Endothelial cell of umbilical vein (primary cell): ENCODE results near the gene MYO1C. TPM values are rescaled to one million over a fixed set of nuclear protein-coding genes. Genes with fewer than 3 reads are reported as not detected.

ENCODE experiments used
- BruUV-seq: library from RNA; stranded (reverse); fragments of 400-500 nt; replicated peaks from 2 replicates; lab custom pipeline; 2021; lab: Mats Ljungman, UMichigan
- CTCF ChIA-PET: fragments of 300-600, 350-600 bp; sonication (Branson Sonifier 250); formaldehyde crosslinking; loops from one replicate; lab custom pipeline; 2021; ENCODE audit warnings: antibody characterized with exemption, inconsistent platforms; lab: Charles Lee
- POLR2A ChIA-PET: fragments of 300-600, 350-600 bp; sonication (Branson Sonifier 250); formaldehyde crosslinking; loops from one replicate; lab custom pipeline; 2021; ENCODE audit warnings: antibody characterized with exemption, inconsistent platforms; lab: Charles Lee
- DNase-seq: peaks from one replicate; pipeline ENCODE4 v3.0.0-alpha.2; 2011; ENCODE audit warnings: low read depth, low spot score
- FAIRE-seq: peaks from 2 replicates; lab custom pipeline; 2011; peaks lifted over from hg19 to GRCh38; lab: Jason Lieb, UNC
- H2AFZ ChIP-seq: 2 replicates; pipeline ENCODE4 v1.6.0; 2012; ENCODE audit warnings: low read depth, low read length, control low read depth, inconsistent platforms
- H3K27ac ChIP-seq: 2 replicates; pipeline ENCODE4 v1.5.1; 2011; ENCODE audit warnings: low read depth, mild to moderate bottlenecking, control low read depth, low read length, moderate library complexity; ENCODE audit not compliant: insufficient read depth
- H3K27me3 ChIP-seq, 2 experiments: 2 replicates each; pipeline versions ENCODE4 v1.6.0 to v1.6.1; 2011; ENCODE audit warnings: low read length in 2 of 2, mixed read lengths in 1 of 2; ENCODE audit not compliant: control insufficient read depth in 2 of 2, insufficient read depth in 2 of 2
- H3K36me3 ChIP-seq, 2 experiments: 2 replicates in 1 of 2; 3 replicates in 1 of 2; pipeline ENCODE4 v1.5.1; 2011; ENCODE audit warnings: low read length in 2 of 2, mild to moderate bottlenecking in 1 of 2, moderate library complexity in 1 of 2; ENCODE audit not compliant: control insufficient read depth in 2 of 2, insufficient read depth in 2 of 2; ENCODE audit errors: extremely low read depth in 1 of 2
- H3K4me1 ChIP-seq: 3 replicates; pipeline ENCODE4 v1.5.1; 2011; ENCODE audit warnings: mild to moderate bottlenecking, low read length; ENCODE audit not compliant: control insufficient read depth, insufficient read depth; ENCODE audit errors: extremely low read depth
- H3K4me2 ChIP-seq: 2 replicates; pipeline ENCODE4 v1.6.1; 2011; ENCODE audit warnings: low read length, control low read depth, mixed read lengths; ENCODE audit not compliant: insufficient read depth
- H3K4me3 ChIP-seq, 3 experiments: fragments of 200-600 bp in 1 of 3; sonication (generic), shearing (Covaris generic) in 1 of 3; replicated peaks in 1 of 3; 2 replicates each; pipeline ENCODE4 v1.5.1; 2011 to 2016; ENCODE audit warnings: control low read depth in 3 of 3, low read length in 3 of 3, mild to moderate bottlenecking in 2 of 3, inconsistent platforms in 1 of 3, low read depth in 1 of 3, moderate library complexity in 1 of 3; ENCODE audit not compliant: insufficient read depth in 1 of 3
- H3K79me2 ChIP-seq: 2 replicates; pipeline ENCODE4 v1.6.0; 2012; ENCODE audit warnings: low read length, inconsistent platforms; ENCODE audit not compliant: control insufficient read depth, insufficient read depth
- H3K9ac ChIP-seq: replicated peaks from 2 replicates; pipeline ENCODE3; 2011; ENCODE audit warnings: low read length, control low read depth; ENCODE audit not compliant: insufficient read depth; ENCODE audit errors: extremely low read depth
- H3K9me1 ChIP-seq: replicated peaks from 3 replicates; pipeline ENCODE4 v1.6.0; 2011; ENCODE audit warnings: mild to moderate bottlenecking, low read length; ENCODE audit not compliant: control insufficient read depth, insufficient read depth; ENCODE audit errors: extremely low read depth
- H3K9me3 ChIP-seq: replicated peaks from 2 replicates; pipeline ENCODE4 v1.5.1; 2012; ENCODE audit warnings: low read length, inconsistent platforms; ENCODE audit not compliant: control insufficient read depth, insufficient read depth
- H4K20me1 ChIP-seq: replicated peaks from 2 replicates; pipeline ENCODE3; 2011; ENCODE audit warnings: mild to moderate bottlenecking, low read length; ENCODE audit not compliant: control insufficient read depth, insufficient read depth; ENCODE audit errors: extremely low read depth
- EZH2 ChIP-seq: IDR thresholded peaks from 2 replicates; pipeline ENCODE4 v1.6.1; 2012; ENCODE audit warnings: borderline replicate concordance, low read depth, mild to moderate bottlenecking, moderate library complexity, low read length, inconsistent platforms; ENCODE audit not compliant: severe bottlenecking
- FOS ChIP-seq: IDR thresholded peaks from 2 replicates; pipeline ENCODE4 v1.6.1; 2011; ENCODE audit warnings: mild to moderate bottlenecking, low read length, moderate library complexity, borderline replicate concordance; ENCODE audit not compliant: insufficient read depth
- GATA2 ChIP-seq: IDR thresholded peaks from 2 replicates; pipeline ENCODE4 v1.7.0; 2011; ENCODE audit warnings: low read depth, mild to moderate bottlenecking, moderate library complexity, mixed read lengths, low read length; ENCODE audit not compliant: insufficient read length, insufficient read depth
- JUN ChIP-seq: IDR thresholded peaks from 2 replicates; pipeline ENCODE4 v1.6.1; 2011; ENCODE audit warnings: borderline replicate concordance, low read depth; ENCODE audit not compliant: insufficient read length, insufficient read depth
- MYC ChIP-seq: IDR thresholded peaks from one replicate; pipeline ENCODE4 v1.6.1; 2011; ENCODE audit warnings: mild to moderate bottlenecking, low read depth, low read length
- POLR2A ChIP-seq: IDR thresholded peaks from 2 replicates; pipeline ENCODE4 v1.6.1; 2012; ENCODE audit warnings: low read depth, mild to moderate bottlenecking, control low read depth, low read length
- POLR2AphosphoS5 ChIP-seq: IDR thresholded peaks from 2 replicates; pipeline ENCODE4 v1.6.1; 2012; ENCODE audit warnings: low read depth, mild to moderate bottlenecking, control low read depth, low read length, moderate library complexity; ENCODE audit not compliant: insufficient read depth
- dilution Hi-C: fragments of 300-500 bp; cut with MboI; formaldehyde crosslinking; loops from one replicate; pipeline ENCODE4 v1.15.0; 2019; ENCODE audit warnings: low sequenced_read_pairs; ENCODE audit not compliant: extremely low pct_ligation_motif_present
- intact Hi-C: fragments of 100-400 bp; cut with micrococcal nuclease; formaldehyde crosslinking; loops from one replicate; pipeline ENCODE4 v1.10.0; 2022
- polyA plus RNA-seq, 4 experiments: library from polyadenylated mRNA; depleted of rRNA in 3 of 4; stranded (reverse) in 3 of 4; unstranded in 1 of 4; fragments of >200 nt; gene quantifications; 2 replicates each; pipeline versions ENCODE4 v1.2.1 to v1.2.3, GENCODE V29; 2011 to 2012; ENCODE audit warnings: missing spikeins in 1 of 4
- total RNA-seq: library from RNA; stranded (reverse); gene quantifications from 2 replicates; pipeline ENCODE4 v1.2.3, GENCODE V29; 2021
- TF ChIP-seq, protein P1 (sequence below), 2 donors: IDR thresholded peaks; 1 replicate in 1 of 2; 2 replicates in 1 of 2; pipeline ENCODE4 v1.5.1; 2011; ENCODE audit warnings: low read length in 2 of 2, mild to moderate bottlenecking in 2 of 2, moderate library complexity in 2 of 2, control low read depth in 1 of 2, inconsistent platforms in 1 of 2, low read depth in 1 of 2; ENCODE audit not compliant: insufficient read depth in 1 of 2; ENCODE audit errors: extremely low read depth in 1 of 2
- TF ChIP-seq, protein P2 (sequence below): IDR thresholded peaks from 2 replicates; pipeline ENCODE4 v1.6.1; 2011; ENCODE audit not compliant: insufficient read depth, insufficient read length

The MYO1C gene
- total and polyA plus RNA-seq, 2 donors (not counting 3 experiments of a cell fraction or from before 2014, with no cell fraction given): 141 to 206 TPM

DNA sequence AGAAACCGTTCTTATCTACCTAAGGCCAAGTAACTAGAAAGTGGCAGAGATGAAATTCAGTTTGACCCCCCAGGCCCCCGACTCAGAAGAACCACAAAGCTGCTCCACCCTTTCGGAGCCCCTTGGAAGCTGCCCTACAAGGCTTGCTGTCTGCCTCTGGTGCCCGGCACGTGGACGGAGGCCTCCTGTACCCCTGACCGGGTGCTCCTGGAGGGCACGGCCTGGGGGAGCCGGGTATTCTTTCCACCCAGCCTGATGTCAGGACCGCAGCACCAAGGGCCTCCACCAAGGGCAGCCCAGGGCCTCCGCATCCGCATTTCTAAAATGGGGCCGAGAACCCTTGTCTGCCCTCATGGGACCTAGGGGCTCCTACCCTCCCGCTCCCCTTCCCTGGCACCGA, 21.0 kb downstream of the MYO1C start:
- Histone ChIP-seq H3K9ac (no peak overlapping the region), H3K9me1 (no peaks in the 10 kb centered on the region), H3K4me1 (no peaks in the 10 kb centered on the region), H3K36me3 (peaks cover 5 to 45% of the 10 kb centered on the region in 2 experiments), H4K20me1 (no peaks in the 10 kb centered on the region), H3K4me2 (no peak overlapping the region), H2AFZ (no peak overlapping the region), H3K79me2 (no peaks in the 10 kb centered on the region), H3K27me3 (no peaks in the 10 kb centered on the region), H3K4me3 (no peak overlapping the region), H3K27ac (no peak overlapping the region), H3K9me3 (no peaks in the 10 kb centered on the region)
- BruUV-seq: no TSS peak
- no peak for DNase-seq
- intact Hi-C loops: no loop called here
- dilution Hi-C loops: no loop called here
- ChIA-PET POLR2A (no interaction called here), CTCF (interaction anchor here (0.5 to 1.4 kb wide), 3 partner anchors 44 to 228 kb away, joined by 3 to 4 read pairs (median 3); no protein-coding TSS in a partner anchor)
- no peak for FAIRE-seq
- TF ChIP-seq, protein P1, sequence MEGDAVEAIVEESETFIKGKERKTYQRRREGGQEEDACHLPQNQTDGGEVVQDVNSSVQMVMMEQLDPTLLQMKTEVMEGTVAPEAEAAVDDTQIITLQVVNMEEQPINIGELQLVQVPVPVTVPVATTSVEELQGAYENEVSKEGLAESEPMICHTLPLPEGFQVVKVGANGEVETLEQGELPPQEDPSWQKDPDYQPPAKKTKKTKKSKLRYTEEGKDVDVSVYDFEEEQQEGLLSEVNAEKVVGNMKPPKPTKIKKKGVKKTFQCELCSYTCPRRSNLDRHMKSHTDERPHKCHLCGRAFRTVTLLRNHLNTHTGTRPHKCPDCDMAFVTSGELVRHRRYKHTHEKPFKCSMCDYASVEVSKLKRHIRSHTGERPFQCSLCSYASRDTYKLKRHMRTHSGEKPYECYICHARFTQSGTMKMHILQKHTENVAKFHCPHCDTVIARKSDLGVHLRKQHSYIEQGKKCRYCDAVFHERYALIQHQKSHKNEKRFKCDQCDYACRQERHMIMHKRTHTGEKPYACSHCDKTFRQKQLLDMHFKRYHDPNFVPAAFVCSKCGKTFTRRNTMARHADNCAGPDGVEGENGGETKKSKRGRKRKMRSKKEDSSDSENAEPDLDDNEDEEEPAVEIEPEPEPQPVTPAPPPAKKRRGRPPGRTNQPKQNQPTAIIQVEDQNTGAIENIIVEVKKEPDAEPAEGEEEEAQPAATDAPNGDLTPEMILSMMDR (IDR thresholded peaks at IDR 0.05; ENCODE audit: extremely low read depth in 1 of 2, insufficient read depth in 1 of 2, low read depth in 1 of 2, low read length in 2 of 2): no peak
- no peak for TF ChIP-seq JUN
- TF ChIP-seq MYC: no peak
- no peak for TF ChIP-seq FOS
- no peak for TF ChIP-seq POLR2A
- no peak for TF ChIP-seq GATA2
- no peak for TF ChIP-seq EZH2
- TF ChIP-seq, protein P2, sequence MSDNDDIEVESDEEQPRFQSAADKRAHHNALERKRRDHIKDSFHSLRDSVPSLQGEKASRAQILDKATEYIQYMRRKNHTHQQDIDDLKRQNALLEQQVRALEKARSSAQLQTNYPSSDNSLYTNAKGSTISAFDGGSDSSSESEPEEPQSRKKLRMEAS: no peak
- no peak for TF ChIP-seq POLR2AphosphoS5
